GM18502 (cell line): ENCODE data around the gene MED27.

Experiments used
- ATAC-seq: cut with Tn5 transposase; IDR thresholded peaks from one replicate; pipeline ENCODE4 v1.9.1; 2021; ENCODE audit warnings: mild to moderate bottlenecking; ENCODE audit not compliant: unreplicated experiment, poor library complexity

Gene MED27

DNA sequence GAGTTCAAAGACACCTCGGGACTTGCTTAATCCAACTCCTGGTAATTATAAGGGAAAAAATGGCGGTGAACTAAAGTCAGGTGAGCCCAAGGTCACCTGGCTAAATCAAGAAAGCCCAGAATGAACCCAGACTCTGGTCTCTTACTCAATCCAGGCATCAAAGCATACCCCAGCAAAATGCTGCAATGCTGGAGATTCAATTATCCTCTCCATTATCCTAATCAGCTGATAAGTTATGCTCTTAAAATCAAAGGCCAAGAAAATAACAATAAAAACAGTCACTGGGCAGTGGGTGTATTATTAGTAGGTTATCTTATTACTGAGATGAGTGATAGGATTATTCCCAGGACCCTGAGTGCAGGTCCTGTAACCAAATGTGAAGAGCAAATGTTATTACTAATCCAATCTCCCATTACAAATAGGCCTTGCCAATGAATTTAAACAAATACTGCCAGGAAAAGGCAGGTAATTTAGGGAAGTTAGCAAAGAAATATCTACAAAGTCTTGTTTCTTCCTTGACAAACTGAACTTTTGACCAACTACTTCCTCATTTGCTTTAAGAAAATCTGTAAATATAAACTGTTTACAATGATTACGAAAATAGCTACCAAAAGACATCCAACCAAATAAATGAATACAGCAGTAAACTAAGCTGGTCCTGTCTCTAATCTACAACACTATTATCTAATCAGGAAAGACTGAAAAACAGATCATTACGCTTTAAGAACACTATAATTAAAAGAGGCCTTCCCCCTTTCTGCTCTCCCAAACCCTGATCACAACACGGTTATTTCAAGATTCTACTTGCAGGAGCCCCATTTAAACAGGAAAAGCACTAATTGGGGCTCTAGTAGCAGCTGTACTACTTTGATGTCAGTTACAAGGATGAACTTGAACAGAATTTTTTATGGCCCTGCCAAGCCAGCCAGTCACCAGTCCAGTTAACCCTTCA, 103.2 kb downstream of the MED27 start:
- ATAC-seq: no peak

DNA sequence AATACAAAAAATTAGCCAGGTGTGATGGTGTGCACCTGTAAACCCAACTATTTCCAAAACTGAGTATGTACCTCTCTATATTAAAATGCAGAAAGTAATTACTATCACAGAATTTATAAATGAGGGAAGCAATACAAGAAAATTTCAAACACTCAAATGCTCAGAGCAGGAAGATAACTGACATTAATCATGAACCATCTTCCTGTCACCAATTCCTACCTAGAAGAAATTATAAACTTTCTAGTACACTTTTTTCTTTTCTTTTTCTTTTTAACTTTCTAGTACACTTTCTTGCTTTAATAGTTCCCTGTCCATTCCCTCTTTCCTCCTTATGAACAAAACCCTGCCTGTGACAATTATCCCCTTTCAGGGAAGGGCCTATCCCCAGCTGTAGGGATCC, 106.8 kb downstream of the MED27 start:
- no peak for ATAC-seq

GRCh38 chr9:131971482-131972074, 108.1 kb downstream of the MED27 start:
- no peak for ATAC-seq

GRCh38 chr9:131969469-131969989, 110.1 kb downstream of the MED27 start:
- no peak for ATAC-seq

DNA sequence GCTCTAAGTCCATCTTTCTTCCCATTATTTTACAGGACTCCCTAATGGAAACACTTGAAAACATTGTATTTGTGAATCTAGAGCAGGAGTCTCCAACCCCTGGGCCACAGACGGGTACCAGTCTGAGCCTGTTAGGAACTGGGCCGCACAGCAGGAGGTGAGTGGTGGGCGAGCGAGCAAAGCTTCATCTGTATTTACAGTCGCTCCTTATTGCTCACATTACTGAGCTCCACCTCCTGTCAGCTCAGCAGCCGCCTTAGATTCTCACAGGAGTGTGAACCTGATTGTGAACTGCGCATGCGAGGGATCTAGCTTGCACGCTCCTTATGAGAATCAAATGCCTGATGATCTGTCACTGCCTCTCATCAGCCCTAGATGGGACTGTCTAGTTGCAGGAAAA, 111.0 kb downstream of the MED27 start:
- no peak for ATAC-seq

- ATAC-seq: no peak
Observed at GRCh38 chr9:131965841-131966240, 113.8 kb downstream of the MED27 start.

- ATAC-seq: no peak
Observed at GRCh38 chr9:131965103-131965502, 114.6 kb downstream of the MED27 start.

GRCh38 chr9:131963072-131964030, 116.3 kb downstream of the MED27 start:
- ATAC-seq: no peak

DNA sequence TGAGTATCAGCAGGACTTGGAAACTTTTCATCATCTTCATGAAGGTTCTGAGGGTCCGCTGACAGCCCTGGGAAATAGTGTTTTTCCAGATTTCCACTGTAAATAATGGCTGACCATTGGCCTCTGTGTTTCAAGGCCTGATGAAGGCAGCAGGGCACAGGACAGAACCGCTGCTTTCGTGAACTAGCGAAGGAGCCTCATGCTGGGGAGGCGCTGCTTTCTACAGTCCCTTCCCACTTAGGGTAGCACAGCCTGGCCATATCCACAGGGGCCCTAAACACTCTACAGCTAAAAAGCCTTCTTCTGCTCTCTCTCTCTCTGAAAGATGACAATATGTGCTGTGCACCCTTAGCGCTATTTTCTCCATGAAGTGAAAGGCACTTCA, 118.2 kb downstream of the MED27 start:
- ATAC-seq: no peak

DNA sequence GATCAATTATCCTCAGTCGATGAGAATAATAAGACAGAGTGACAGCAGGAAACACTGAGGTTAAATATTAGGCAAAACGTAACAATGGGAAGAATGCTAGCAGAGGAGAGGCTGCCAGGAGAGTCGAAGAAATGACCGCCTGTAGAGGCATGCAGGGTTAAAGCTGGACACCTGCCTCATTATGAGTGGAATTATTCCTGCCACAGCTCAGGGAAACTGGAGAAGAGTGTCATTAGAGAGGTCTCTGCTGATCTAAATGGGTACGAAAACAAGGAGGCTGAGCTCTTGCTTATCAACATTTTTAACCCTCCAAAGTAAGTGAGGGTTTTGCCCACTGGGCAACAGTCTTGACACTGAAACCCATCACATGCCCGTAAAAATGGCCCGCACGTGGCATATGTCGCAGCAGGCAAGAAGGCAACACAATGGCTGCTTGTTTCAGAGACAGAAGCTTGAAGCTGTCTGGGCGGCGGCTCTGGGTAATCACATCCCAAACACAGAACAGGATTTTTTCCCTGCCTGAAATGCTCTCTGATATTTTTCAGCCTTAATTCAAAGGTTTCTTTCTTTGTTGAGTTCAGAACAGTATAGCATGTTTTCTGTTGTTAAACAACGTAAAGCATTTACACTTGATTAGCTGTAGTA, 118.7 kb downstream of the MED27 start:
- ATAC-seq: no peak

DNA sequence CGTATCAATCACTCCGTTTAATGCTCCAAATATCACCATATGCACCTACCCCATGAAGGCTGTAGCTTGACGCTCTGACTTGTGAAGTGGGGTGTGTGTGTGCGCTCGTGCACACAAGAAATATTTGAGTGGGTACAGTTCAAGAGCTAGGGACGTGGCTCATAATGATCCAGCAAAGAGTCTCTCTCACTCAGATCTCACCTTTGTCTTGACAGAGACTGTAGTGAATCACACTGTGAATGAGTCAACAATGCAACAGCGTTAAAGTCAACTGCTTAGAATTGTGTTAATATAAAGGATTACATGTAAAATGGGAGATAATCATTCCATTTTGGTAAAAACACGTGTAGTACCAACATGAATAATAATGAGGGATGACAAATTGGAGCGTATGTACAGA, 119.4 kb downstream of the MED27 start:
- no peak for ATAC-seq

- ATAC-seq: no peak
Observed at GRCh38 chr9:131959887-131960286, 119.8 kb downstream of the MED27 start.

DNA sequence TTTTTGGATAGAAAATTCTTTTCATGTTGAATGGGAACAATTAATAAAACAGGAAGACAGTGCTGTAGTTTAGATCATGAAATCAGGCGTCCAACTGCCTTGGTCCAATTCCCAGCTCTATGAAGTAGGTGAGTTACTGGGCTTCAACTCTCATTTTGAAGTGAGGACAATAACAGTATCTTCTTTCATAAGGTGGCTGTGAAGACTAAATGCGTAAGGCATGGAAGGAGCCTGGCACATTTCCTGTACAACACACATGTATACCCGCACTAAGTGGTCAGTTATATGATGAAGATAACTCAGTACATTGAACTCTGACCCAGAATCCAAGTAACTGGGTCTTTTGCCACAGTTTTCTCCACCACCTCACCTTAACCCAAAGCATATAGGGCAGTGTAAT, 120.6 kb downstream of the MED27 start:
- ATAC-seq: no peak

DNA sequence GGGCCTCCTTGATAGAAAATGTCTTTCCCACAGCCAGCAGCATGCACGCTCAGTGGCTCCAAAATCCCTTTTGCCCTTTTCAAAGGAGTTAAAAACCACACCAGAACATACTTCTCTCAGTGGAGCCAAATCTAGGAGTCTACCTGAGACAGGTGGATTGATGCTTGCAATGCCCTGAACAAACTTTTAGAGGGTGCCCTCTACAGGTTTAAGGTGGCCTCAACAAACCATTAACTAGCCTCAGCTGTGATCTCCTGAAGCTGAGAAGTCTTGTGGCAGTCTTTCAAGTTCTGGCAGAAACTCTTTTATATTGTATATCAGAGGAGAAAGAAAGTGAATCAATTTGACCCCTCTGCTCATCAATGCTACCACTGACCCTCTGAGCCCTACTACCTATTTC, 125.4 kb downstream of the MED27 start:
- ATAC-seq: no peak

DNA sequence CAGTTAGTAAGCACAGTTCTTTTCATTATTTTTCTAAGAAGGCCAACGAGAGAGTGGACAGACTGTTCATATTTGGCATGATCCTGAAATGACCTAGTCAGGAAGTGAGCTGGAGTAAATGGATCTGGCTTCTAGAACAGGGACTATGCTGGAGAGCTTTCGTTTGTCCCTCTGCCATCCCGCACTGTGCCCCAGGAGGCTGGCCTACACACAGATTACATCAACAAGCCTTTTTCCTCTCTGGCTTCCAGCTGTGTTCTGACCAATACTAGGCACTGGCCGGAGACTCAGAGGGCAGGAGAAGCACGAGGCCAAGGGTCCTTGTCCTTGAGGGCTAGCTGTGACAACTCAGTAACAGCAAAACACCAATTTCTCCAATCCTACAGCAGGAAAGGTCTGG, 127.8 kb downstream of the MED27 start:
- no peak for ATAC-seq

- ATAC-seq: no peak
Observed at GRCh38 chr9:131951155-131951554, 128.5 kb downstream of the MED27 start.

- ATAC-seq: no peak
Observed at GRCh38 chr9:131950487-131950886, 129.2 kb downstream of the MED27 start.

DNA sequence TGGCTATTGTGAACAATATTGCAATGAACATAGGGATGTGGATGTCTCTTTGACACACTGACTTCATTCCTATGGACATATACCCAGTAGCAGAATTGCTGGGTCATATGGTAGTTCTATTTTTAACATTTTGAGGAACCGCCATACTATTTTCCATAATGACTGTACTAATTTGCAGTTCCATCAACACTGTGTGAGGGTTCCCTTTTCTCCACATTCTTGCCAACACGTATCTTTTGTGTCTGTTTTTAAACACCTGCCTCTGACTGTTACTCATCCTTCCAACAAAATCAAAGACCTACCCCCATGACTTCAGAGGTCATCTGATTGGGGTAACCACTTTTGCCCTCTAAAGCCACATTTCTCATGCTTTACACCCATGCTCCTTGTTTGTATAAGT, 133.5 kb downstream of the MED27 start:
- no peak for ATAC-seq

DNA sequence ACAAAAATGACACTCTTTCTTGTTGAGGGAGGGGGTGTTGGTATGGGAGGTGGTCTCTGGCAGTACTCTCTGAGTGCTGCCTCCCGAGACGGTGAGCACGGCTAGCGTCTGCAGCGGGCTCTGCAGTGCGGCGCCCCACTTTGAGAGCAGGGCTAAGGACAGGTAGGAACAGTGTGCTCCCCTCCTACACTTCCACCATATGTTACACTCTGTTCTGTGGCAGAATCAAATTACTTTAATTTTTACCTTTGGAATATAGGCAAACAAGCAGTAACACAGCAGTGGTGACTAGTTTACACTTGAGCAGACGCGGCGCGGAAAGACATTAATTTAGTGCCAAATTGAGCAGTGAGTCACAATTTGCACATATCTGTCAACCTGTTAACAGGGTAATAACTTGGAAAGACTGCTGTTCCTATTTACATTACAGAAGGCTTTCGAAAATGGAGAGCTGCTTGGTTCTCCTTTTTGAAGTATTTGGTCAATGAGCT, 136.3 kb downstream of the MED27 start:
- no peak for ATAC-seq
